Stomach (tissue), 4 donors: ENCODE measurements around the gene COMMD7.
"Not testable (repeated sequence)": the region's sequence is repeated elsewhere in the genome, so short reads cannot be mapped to it uniquely, and the experiment has no call there.

Experiments used
- POLR2A ChIP-seq, 4 donors: fragments of 450-650 bp; IDR thresholded peaks; one replicate each; pipeline ENCODE4 v1.6.1; 2016; ENCODE audit warnings: antibody characterized with exemption in 4 of 4, control low read depth in 2 of 4, mild to moderate bottlenecking in 1 of 4, moderate library complexity in 1 of 4
- POLR2AphosphoS5 ChIP-seq, 3 donors: sonication (generic); formaldehyde crosslinking; IDR thresholded peaks; one replicate each; pipeline ENCODE4 v1.6.1; 2016; ENCODE audit warnings: antibody characterized with exemption in 3 of 3

- TF ChIP-seq POLR2AphosphoS5, POLR2A (IDR thresholded peaks at IDR 0.05): not testable (repeated sequence)
Measured at GRCh38 chr20:32688966-32689365, 54.3 kb downstream of the COMMD7 start.
